Esophagus squamous epithelium (tissue), 4 donors: ENCODE results near the gene CPO.

Source experiments
- CTCF ChIP-seq, 6 experiments: fragments of 450-650 bp in 4 of 6; fragments of 200-600 bp in 2 of 6; sonication (generic) in 2 of 6; IDR thresholded peaks; one replicate each; pipeline ENCODE4 v1.5.1; 2016 to 2019; ENCODE audit warnings: antibody characterized with exemption in 6 of 6, mild to moderate bottlenecking in 4 of 6, moderate library complexity in 4 of 6
- POLR2A ChIP-seq, 4 donors: fragments of 450-650 bp; IDR thresholded peaks; one replicate each; pipeline ENCODE4 v1.6.1; 2017; ENCODE audit warnings: antibody characterized with exemption in 4 of 4, mild to moderate bottlenecking in 4 of 4, moderate library complexity in 3 of 4

GRCh38 chr2:206920310-206920709 is 19.0 kb upstream of the CPO start:
- no peak for TF ChIP-seq CTCF (IDR thresholded peaks at IDR 0.05)
- TF ChIP-seq POLR2A (IDR thresholded peaks at IDR 0.05) = no peak
